GM12878 (cell line): ENCODE measurements around the gene IFI27L1. TPM values are rescaled to one million over a fixed set of nuclear protein-coding genes. Genes with fewer than 3 reads are reported as not detected.

Source experiments
- BMI1 ChIP-seq: fragments of 450-650 bp; IDR thresholded peaks from 2 replicates; pipeline ENCODE4 v1.6.1; 2016; ENCODE audit warnings: mild to moderate bottlenecking, moderate library complexity, borderline replicate concordance
- CBFB ChIP-seq: IDR thresholded peaks from 2 replicates; pipeline ENCODE4 v1.6.1; 2016; ENCODE audit warnings: antibody characterized with exemption, low read depth
- EED ChIP-seq: sonication (generic); IDR thresholded peaks from 2 replicates; pipeline ENCODE4 v1.6.1; 2016; ENCODE audit warnings: antibody characterized with exemption, low read depth
- EGR1 ChIP-seq, 2 experiments: IDR thresholded peaks; 1 replicate in 1 of 2; 2 replicates in 1 of 2; pipeline ENCODE4 v1.6.1; 2011 to 2012; ENCODE audit warnings: low read depth in 2 of 2, low read length in 2 of 2, borderline replicate concordance in 1 of 2, mild to moderate bottlenecking in 1 of 2, moderate library complexity in 1 of 2
- EP300 ChIP-seq, 2 experiments: fragments of 150-350 bp in 1 of 2; IDR thresholded peaks; 2 replicates each; pipeline ENCODE4 v1.6.1; 2011 to 2012; ENCODE audit warnings: low read depth in 2 of 2, low read length in 2 of 2, borderline replicate concordance in 1 of 2, improper control_type of control experiment in 1 of 2, inconsistent platforms in 1 of 2; ENCODE audit not compliant: control insufficient read depth in 1 of 2
- KDM1A ChIP-seq: fragments of 200-600 bp; sonication (generic); IDR thresholded peaks from 2 replicates; pipeline ENCODE4 v1.6.1; 2016; ENCODE audit warnings: borderline replicate concordance
- MTA2 ChIP-seq: fragments of 450-650 bp; IDR thresholded peaks from 2 replicates; pipeline ENCODE4 v1.6.1; 2016; ENCODE audit warnings: low read depth, mild to moderate bottlenecking, moderate library complexity
- NR2F1 ChIP-seq: fragments of 450-650 bp; conservative IDR thresholded peaks from 2 replicates; pipeline ENCODE4 v1.6.1; 2017; ENCODE audit warnings: mild to moderate bottlenecking
- SKIL ChIP-seq: fragments of 450-650 bp; IDR thresholded peaks from 2 replicates; pipeline ENCODE4 v1.6.1; 2017; ENCODE audit warnings: mild to moderate bottlenecking, low read depth, inconsistent platforms; ENCODE audit not compliant: poor library complexity, severe bottlenecking
- TCF12 ChIP-seq: IDR thresholded peaks from 2 replicates; pipeline ENCODE4 v1.6.1; 2011; ENCODE audit warnings: low read depth, mild to moderate bottlenecking, low read length
- TCF3 ChIP-seq: IDR thresholded peaks from 2 replicates; pipeline ENCODE4 v1.6.1; 2012; ENCODE audit warnings: low read depth, mild to moderate bottlenecking, low read length, borderline replicate concordance; ENCODE audit not compliant: insufficient read depth
- ZNF274 ChIP-seq: IDR thresholded peaks from one replicate; pipeline ENCODE4 v1.8.0; 2011; ENCODE audit not compliant: insufficient read length, insufficient read depth
- ZSCAN29 ChIP-seq: fragments of 450-650 bp; IDR thresholded peaks from 2 replicates; pipeline ENCODE4 v1.6.1; 2017; ENCODE audit warnings: mild to moderate bottlenecking, moderate library complexity
- polyA plus RNA-seq, 11 experiments: library from polyadenylated mRNA; depleted of rRNA in 4 of 11; unstranded in 6 of 11; stranded (reverse) in 5 of 11; fragments of >200 nt; fragmentation: Nextera tagmentation in 4 of 11; fragmentation: Illumina TruSeq in 1 of 11; extraction: Ambion mirVana in 4 of 11; extraction: Trizol in 1 of 11; gene quantifications; 1 replicate in 1 of 11; 2 replicates in 10 of 11; pipeline versions ENCODE4 v1.2.1 to v1.2.3, GENCODE V29; 2011 to 2016; ENCODE audit warnings: inconsistent platforms in 2 of 11, missing spikeins in 2 of 11, low read depth in 1 of 11
- total RNA-seq, 4 experiments: library from RNA; depleted of rRNA in 3 of 4; stranded (reverse); fragments of >200 nt in 3 of 4; fragmentation: Illumina TruSeq in 1 of 4; extraction: Trizol in 1 of 4; gene quantifications; 2 replicates each; pipeline versions ENCODE4 v1.2.1 to v1.2.3, GENCODE V29; 2013 to 2021

Gene IFI27L1
- total and polyA plus RNA-seq, 10 of the 15 experiments (the other 5 are each of a cell fraction or from before 2014, with no cell fraction given) = 17.4 to 38.8 (median 27.6) TPM

GRCh38 chr14:94056579-94057308, 24.4 kb upstream of the IFI27L1 start (continued):
- no peak for TF ChIP-seq BMI1
- no peak for TF ChIP-seq ZNF274
- TF ChIP-seq NR2F1 = no peak
- peak; percentile 39; the same call in 1 of the 2 replicates for TF ChIP-seq CBFB
- TF ChIP-seq TCF12 = peak; percentile 95
- TF ChIP-seq ZSCAN29 = no peak
- peak; percentile 64; the same call in 1 of the 2 replicates for TF ChIP-seq TCF3
- TF ChIP-seq MTA2 = peak; percentile 58; the same call in 1 of the 2 replicates
- TF ChIP-seq EP300 (IDR thresholded peaks at IDR 0.05; ENCODE audit: borderline replicate concordance in 1 of 2, control insufficient read depth in 1 of 2, low read depth in 2 of 2, low read length in 2 of 2) = 0 out of 4 replicates have a peak, but pooled peaks of 1 of the 2 experiments have one; percentile 22
- no peak for TF ChIP-seq KDM1A
- peak in 1 of 2 experiments; percentile 86; a peak in 2 of 3 replicates for TF ChIP-seq EGR1 (IDR thresholded peaks at IDR 0.05; ENCODE audit: borderline replicate concordance in 1 of 2, low read depth in 2 of 2, low read length in 2 of 2)
- TF ChIP-seq EED = 0 out of 2 replicates have a peak, but pooled peaks have one; percentile 41
- TF ChIP-seq SKIL = peak; percentile 33
- TF ChIP-seq, all 136 proteins: peak for 19
